ENCODE measurements around the gene ERBIN. TPM values are rescaled to one million over a fixed set of nuclear protein-coding genes. Genes with fewer than 3 reads are reported as not detected.

Gene ERBIN
- polyA plus RNA-seq, 12 donors = 44.6 to 92.4 (median 54.2) TPM; not detected in 1

DNA sequence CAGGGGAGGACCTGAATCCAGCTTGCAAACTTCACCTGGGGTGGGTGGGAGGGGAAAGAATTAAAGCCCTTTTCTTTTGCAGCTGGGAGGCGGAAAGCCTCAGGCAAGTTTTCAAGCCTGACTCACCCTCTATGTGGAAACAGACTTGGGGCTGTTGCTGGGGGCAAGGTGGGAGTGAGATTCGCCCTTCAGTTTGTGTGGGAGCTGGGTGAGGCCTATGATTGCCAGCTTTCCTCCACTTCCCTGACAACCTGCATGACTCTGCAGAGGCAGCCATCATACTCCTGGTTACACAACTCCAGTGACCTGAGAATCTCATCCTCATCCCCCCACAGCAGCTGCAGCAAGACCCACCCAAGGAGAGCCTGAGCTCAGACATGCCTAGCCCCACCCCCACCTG is 174.5 kb downstream of the ERBIN start:
- DNase-seq = no peak

DNA sequence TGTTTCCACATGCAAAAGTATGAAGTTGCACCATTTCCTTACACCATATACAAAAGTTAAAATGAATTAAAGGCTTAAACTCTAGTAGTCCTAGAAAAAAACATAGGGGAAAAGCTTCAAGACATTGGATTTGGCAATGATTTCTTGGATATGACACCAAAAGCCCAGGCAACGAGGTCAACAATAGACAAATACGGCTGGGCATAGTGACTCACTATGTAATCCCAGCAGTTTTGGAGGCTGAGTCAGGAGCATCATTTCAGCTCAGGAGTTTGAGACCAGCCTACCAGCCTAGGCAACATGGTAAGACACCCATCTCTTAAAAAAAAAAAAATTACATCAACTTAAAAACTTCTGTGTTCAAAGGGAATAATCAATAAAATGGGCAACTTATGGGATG is 186.8 kb downstream of the ERBIN start:
- no peak for DNase-seq

DNA sequence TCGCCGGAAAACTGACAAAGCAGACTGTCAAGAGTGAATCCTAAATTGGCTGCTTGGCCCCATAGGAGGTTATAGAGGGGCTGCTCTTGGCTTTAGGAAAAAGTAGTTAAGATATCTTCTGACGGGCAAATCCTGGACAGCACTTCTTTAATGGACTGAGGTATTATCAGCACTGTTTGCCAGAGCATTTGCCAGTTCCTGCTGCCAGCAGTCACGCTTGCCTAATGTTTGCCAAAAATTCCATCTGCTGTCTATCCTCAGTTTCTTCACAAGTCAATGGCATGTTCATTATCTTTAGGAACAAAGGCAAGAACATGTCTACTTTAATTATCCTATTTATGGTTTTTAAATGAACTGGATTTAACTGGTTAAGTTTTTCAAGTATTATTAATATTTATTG is 191.9 kb downstream of the ERBIN start:
- no peak for DNase-seq

DNA sequence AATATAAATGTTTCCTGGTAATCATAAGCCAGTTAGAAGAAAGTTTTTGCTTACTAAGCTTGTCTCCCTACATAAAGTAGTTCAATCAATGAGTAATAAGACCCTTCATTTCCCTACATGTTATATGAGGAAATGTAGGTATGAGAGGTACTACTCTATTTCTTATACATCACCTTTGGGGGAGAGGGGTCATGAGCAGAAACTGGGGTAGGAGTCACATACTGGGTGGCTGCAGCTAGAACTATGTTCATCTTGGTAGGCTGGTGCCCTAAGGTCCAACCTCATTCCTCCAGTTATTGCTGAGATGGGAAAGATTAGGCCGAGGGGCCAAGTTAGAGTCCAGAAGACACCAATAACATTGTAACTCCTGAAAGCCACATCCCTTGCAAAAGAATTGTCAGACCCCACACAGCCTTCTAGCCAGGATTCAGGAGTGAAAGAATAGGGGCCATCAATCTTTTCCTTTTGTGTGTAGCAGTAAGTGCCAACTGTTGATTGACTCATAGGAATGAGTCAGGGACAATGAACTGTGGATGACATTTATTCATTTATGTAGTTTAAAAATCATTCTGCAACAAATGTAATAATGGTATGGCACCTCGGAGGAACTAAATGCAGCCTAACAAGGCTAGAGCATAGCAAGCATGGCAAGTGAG is 196.1 kb downstream of the ERBIN start:
- no peak for DNase-seq

DNA sequence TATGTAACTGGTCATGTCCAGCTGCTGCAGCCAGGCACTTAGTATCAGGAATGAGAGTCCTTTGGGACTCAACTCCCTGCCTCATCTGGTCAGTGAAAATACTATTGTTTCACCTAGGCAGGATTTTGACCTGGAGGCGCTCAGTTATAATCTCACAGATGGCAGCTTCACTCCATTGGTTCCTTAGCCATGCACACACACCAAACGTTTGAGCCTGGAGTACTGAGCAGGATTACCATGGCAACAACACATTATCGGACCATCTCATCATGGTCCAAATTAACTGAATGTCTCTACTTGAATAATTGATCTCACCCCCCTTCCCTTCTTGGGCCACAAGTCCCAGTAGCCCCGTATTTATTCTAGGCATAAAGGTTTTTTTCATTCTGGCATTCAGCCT is 202.8 kb downstream of the ERBIN start:
- no peak for DNase-seq

DNA sequence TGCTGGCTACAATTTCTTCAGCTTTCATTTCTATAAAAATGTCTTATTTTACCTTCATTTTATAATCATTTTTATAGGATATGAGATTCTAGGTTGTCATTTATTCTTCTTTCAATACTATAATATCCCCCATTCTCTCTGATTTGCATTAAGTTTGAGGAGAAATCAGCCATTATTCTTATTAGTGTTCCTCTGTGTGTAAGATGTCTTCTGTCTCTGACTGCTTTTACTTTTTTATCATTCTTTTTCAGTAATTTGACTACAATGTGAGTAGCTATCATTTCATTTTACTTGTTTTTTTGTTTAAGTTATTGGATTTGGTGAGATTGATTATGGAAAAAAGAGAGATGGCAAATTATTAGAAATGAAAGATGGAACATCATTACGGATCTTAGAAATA is 204.1 kb downstream of the ERBIN start:
- no peak for DNase-seq

Other genes with a start within 250 kb of the ERBIN start
- 10 to 100 TPM in 7 of 12 donors, 1 to 10 TPM in 4, not detected in 1; 7.7 to 13.1 (median 11.0) TPM for gene SGTB, start 204.5 kb upstream of the ERBIN start, polyA plus RNA-seq (ENCODE audit: insufficient read length in 12 of 12)
- gene NLN, start 204.4 kb upstream of the ERBIN start, polyA plus RNA-seq (ENCODE audit: insufficient read length in 12 of 12) = 10 to 100 TPM in 10 of 12 donors, 1 to 10 TPM in 1, not detected in 1; 5.7 to 24.7 (median 20.7) TPM
- gene SREK1, start 217.7 kb downstream of the ERBIN start, polyA plus RNA-seq (ENCODE audit: insufficient read length in 12 of 12) = 100 to 1,000 TPM in 5 of 12 donors, 10 to 100 TPM in 7; 55.2 to 219 (median 87.7) TPM

Data from muscle of arm (tissue), 12 donors.